Measurements from ENCODE around the gene TNP2.

Gene TNP2

DNA sequence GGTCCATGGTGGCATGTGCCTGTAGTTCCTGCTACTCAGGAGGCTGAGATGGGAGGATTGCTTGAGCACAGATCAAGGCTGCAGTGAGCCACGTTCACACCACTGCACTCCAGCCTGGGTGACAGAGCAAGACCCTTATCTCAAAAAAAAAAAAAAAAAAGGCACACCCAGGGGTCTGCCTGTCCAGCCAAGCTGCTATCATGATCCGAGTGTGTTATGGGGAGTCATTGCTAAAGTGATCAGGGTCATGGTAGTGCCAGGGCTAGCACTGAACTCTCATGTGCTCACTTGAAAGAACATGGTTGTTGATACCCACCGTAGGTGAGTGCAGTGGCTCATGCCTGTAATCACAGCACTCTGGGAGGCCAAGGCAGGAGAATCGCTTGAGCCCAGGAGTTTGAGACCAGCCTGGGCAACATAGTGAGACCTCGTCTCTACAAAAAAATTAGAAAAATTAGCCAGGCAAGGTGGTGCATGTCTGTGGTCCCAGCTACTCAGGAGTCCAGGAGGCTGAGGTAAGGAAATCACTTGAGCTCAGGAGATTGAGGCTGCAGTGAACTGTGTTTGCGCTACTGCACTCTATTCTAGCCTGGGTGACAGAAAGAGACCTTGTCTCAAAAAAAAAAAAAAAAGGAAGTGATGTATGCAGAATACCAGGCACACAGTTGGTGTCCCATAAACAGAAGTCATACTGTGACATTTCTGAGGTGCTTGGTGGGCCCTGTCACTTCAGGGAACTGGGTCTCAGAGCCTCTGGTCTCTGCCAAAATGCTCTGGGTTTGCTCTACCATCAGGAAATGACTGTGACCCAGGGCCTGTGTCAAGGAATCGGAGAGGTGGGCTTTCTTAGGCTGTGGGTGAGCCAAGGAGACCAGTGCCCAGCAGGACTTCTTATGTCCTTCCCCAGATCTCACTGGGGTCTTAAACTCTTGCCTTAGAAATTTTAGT is 9.8 kb upstream of the TNP2 start:
- DNase-seq (ENCODE audit: extremely low read depth in 1 of 2, low read depth in 1 of 2), result no peak

DNA sequence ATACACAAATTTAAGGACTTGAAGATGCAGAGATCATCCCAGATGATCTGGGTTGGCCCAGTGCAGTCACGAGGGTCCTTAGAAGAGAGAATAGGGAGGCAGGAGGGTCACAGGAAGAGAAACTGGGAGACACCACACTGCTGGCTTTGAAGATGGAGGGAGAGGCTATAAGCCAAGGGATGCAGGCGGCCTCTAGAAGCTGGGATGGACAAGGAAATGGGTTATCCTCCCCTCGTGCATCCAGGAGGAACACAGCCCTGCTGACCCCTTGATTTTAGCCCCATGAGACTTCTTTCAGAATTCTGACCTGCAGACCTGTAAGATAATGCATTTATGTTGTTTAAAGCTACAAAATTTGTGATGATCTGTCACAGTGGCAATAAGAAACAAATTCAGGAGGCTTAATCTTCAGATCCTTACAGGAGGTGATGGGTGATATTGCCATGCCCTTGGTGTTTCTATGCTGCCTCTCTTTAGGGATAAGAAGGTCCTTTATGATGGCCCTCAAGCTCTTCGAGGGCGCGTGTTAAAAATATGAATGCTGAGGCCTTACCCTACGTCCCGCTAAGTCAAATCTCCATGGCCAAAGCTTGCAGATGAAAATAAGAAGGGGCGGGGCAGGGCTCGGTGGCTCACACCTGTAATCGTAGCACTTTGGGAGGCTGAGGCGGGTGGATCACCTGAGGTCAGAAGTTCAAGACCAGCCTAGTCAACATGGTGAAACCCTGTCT is 8.6 kb upstream of the TNP2 start:
- DNase-seq (ENCODE audit: extremely low read depth in 1 of 2, low read depth in 1 of 2), result no peak

DNA sequence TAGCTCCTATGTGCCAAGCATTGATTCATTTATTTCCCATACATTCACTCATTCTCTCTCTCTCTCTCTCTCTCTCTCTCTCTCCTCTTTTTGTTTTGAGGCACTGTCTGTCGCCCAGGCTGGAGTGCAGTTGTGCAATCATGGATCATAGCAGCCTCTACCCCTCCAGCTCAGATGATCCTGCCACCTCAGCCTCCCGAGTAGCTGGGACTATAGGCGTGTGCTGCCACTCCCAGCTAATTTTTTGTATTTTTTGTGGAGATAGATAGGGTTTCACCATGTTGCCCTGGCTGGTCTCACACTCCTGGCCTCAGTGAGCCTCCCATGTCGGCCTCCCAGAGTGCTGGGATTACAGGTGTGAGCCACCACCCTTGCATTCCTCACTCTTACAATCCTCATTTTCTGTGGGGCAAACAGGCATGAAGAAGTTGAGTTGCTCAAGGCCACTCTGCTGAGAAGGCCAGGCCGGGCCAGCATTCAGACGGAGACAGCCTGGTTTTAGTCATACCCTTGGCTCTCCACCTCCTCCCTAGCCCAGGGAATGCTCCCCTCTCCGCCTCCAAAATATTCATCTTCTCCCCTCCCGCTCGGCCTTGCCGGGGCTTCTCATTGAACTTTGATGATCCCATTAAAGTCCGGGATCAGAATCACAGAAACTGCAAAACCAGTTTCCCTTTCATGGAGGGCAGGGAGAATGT is 7.9 kb upstream of the TNP2 start:
- DNase-seq (ENCODE audit: extremely low read depth in 1 of 2, low read depth in 1 of 2), result no peak

DNA sequence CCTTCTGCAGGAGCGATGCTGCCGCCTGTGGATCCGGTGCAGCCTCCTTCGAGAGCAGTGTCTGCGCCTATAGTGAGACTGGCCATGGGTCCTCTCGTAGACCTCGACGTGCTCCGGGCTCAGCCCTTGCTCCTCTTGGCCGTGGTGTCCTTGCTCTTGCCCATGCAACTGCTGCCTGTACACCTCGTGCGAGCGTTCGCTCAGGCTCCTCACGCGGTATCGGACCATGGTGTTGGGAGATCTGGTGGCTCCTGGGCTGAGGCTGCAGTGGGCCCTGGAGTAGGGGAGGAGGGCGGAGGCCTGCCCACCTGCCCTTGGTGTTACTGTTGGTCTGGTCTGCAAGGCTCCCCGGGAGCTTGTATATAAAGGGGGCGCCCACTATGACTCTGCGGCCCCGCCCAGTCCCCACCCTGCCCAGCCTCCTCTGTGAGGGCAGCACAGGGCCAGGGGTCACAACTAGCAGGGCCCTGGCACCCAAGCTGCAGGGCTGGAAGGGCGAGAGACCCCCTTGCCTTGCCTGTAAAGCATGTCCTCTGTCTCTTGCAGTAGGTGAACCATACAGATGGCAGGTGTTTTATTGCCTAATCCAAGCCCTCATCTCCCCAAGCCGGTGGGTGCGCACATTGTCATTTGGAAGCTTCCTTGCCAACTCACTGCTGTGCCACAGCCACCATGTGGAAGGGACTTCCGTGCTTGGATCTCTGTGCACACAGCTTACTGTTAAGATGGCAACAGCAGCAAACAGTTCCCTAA is 7.2 kb upstream of the TNP2 start, which contains the start of gene PRM2:
Gene PRM2, minus strand, starts transcription at position 338 of the 753 bp plus-strand sequence. Its CDS starts 110 bp downstream, at position 228.
- DNase-seq (ENCODE audit: extremely low read depth in 1 of 2, low read depth in 1 of 2), result no peak

DNA sequence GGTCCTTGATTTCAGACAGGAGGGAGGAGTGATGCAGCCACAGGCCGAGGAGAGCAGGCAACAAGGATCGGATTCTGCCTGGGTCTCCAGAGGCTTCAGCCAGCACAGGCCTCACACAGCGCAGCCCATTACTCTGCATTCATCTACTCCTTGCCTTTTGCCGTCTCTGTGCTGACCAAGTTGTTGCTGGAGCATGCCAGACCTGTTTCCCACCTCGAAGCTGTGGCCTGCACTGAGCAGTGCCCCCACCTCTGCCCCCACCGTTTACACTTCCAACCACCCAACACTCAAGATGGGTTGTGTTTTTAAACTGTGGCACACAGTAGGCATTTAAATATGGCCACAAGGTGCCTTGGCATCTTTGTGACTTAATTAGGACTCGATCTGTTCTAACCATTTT is 5.8 kb upstream of the TNP2 start:
- no peak for DNase-seq (ENCODE audit: extremely low read depth in 1 of 2, low read depth in 1 of 2)

GRCh38 chr16:11273721-11274324 is 4.7 kb upstream of the TNP2 start:
- DNase-seq (ENCODE audit: extremely low read depth in 1 of 2, low read depth in 1 of 2), result no peak

DNA sequence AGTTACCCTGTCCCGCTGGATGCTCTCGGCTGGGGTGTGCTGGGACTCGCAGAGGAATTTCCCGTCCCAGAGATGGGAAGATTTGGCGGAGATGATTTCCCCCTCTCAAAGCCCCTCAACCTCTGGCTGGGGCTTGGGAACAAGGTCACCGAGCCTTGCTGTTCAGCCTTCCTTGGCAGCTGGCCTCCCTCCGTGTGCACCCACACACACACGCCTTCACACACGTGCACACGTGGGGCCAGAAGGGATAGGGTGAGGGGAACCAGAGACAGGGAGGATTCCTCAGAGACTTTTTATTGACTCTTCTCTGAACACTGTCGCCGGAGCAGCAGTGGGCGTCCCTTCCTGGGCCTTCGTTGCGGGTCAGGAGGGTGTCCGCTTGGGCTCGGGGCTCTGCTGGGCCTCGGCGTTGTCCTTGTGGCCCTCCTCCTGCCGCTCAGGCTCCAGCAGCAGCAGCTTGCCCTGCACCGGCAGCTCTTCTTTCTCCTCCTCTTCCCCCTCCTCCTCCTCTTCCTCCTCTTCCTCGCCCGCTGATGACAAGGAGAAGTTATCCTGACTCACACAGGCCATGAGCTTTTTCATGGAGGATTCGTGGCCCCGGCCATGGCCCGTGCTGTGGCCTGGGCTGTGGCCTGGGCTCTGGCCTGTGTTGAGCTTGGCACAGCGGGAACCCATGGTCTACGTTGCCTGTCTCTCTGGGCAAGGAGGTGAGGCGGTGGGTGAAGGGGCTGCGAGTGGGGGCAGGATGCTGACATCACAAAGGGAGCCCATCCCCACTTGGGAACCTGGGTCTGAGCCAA is 4.0 kb upstream of the TNP2 start, which contains the start of gene PRM3:
Gene PRM3, minus strand, starts transcription at position 709 of the 800 bp plus-strand sequence. Its CDS starts 34 bp downstream, at position 675.
- no peak for DNase-seq (ENCODE audit: extremely low read depth in 1 of 2, low read depth in 1 of 2)

DNA sequence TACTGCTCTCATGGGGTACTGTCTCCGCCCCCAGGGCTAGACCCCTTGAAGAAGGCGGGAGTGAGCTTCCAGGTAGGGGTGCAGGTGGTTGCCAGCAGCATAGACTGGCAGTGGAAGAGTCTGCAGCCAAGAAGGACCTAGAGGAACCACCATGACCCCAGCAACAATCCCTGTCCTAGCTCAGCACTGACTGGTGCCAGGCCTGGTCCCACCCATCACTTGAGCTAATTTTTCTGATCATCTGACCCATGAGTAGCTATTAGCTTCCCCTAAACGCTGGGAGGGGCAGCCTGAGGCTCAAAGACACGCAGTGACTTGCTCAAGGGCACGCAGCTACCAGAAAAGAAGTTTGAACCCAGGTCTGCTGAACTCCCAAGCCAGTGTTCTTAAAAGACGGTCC is 3.4 kb upstream of the TNP2 start:
- DNase-seq (ENCODE audit: extremely low read depth in 1 of 2, low read depth in 1 of 2), result no peak

GRCh38 chr16:11271610-11272009 is 2.5 kb upstream of the TNP2 start:
- no peak for DNase-seq (ENCODE audit: extremely low read depth in 1 of 2, low read depth in 1 of 2)

DNA sequence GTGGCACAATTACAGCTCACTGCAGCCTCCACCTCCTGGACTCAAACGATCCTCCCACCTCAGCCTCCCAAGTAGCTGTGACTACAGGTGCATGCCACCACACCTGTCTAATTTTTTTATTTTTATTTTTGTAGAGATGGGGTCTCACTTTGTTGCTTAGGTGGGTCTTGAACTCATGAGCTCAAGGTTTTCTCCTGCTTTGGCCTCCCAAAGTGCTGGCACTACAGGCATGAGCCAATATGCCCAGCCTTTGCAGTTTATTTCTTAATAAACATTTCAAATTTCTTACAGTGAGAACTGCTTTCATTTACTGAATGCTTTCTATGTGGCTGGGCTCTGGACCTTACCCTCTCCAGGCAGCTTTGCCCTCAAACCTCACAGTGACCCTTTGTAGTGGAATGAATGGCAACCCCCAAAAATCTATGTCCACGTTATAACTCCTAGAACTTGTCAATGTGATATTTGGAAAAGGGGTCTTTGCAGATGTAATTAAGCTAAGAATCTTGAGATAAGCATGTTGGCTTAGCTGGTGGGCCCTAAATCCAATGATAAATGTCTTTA is 1.6 kb upstream of the TNP2 start:
- no peak for DNase-seq (ENCODE audit: extremely low read depth in 1 of 2, low read depth in 1 of 2)

DNA sequence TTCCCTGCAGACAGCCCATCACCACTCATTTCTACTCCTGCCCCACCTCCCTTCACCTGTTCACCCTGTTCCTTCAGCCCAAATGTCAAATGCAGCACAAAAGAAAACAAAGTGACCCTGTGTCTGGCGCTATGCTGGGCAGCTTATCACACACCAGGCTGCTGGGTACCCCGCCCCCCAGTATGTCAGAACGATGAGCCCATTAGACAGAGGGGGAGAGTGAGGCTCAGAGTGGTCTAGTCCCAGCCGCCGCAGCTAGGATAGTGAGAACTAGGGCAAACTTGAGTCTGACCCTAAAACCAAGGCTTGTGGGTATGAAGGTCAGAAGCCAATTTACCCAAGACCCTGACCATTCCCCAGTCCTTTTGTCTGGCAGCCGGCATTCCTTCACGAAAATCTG is 4.0 kb downstream of the TNP2 start:
- DNase-seq (ENCODE audit: extremely low read depth in 1 of 2, low read depth in 1 of 2), result no peak

DNA sequence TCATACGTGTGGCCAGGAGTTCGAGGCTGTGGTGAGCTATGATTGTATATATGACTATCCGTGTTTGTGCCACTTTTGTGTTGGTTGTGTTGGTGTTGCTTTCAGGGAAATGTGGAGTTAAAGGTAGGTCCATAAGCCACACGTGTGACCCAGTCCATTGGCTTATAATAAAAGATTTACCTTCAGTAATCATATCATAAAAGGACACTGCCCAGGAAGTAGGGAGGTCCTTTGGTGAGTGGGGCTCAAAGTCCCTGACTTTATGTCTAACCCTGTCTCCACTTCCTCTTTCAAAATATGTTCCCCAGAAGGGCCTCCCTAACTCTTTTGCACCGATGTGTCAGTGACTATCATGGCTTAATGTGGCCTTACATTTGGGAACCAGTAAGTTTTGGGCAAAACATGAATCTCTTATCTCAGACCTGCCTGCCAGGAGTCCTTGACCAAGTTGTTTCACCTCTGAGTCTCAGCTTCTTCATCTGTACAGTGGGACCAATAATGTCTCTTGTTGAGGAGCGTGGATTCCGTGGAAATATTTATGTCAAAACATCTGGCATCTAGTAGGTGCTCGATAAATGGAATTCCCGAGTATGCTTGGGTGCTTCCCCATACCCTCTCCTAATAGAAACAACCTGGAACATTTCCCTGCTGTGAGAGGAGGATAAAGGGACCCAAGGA is 4.8 kb downstream of the TNP2 start:
- DNase-seq (ENCODE audit: extremely low read depth in 1 of 2, low read depth in 1 of 2), result no peak

GRCh38 chr16:11263737-11264136 is 5.4 kb downstream of the TNP2 start:
- no peak for DNase-seq (ENCODE audit: extremely low read depth in 1 of 2, low read depth in 1 of 2)

DNA sequence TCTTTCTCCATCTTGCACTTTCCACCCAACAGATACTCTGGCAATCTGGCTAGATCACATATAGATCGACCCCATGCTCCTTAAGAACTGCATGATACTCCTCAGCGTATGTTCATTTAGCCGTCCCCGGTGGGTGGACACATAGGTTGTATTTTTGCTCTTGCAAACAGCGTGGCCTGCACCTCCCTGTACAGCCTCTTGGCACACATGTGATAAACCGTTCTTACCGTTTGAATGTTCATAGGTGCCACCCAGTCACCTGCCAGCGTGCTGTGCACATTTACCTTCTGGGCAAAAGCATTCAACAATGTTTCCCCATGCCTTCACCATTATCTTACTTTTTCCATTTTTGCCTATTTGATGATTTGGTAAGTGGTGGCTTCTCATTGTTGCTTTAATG is 6.2 kb downstream of the TNP2 start:
- DNase-seq (ENCODE audit: extremely low read depth in 1 of 2, low read depth in 1 of 2), result no peak

- DNase-seq (ENCODE audit: extremely low read depth in 1 of 2, low read depth in 1 of 2), result no peak
These were observed 8.5 kb downstream of the TNP2 start for GRCh38 chr16:11260596-11260966.

GRCh38 chr16:11259655-11260595 is 9.2 kb downstream of the TNP2 start:
- no peak for DNase-seq (ENCODE audit: extremely low read depth in 1 of 2, low read depth in 1 of 2)
